IMR-90 (cell line): ENCODE results near the gene GAL3ST3. TPM values are rescaled to one million over a fixed set of nuclear protein-coding genes. Genes with fewer than 3 reads are reported as not detected.

Experiments
- ATAC-seq: fragments of 200-7000 bp; cut with Tn5 transposase; 2 replicates; pipeline ENCODE4 v1.9.1; 2020; ENCODE audit warnings: low read depth, mild to moderate bottlenecking, moderate library complexity
- BruUV-seq: library from RNA; stranded (reverse); fragments of 400-500 nt; replicated peaks from 2 replicates; lab custom pipeline; 2021; lab: Mats Ljungman, UMichigan
- CTCF ChIA-PET: fragments of 300-600 bp; formaldehyde crosslinking; extraction: SDS; loops from one replicate; lab custom pipeline; 2021; ENCODE audit warnings: antibody characterized with exemption; lab: Yijun Ruan, JAX
- POLR2A ChIA-PET: fragments of 300-600 bp; sonication (Branson Sonifier 250); formaldehyde crosslinking; loops from one replicate; lab custom pipeline; 2022; ENCODE audit warnings: antibody characterized with exemption; ENCODE audit not compliant: unreplicated experiment; lab: Charles Lee
- DNase-seq: peaks from one replicate; pipeline ENCODE4 v3.0.0; 2013
- H2AFZ ChIP-seq: replicated peaks from 2 replicates; pipeline ENCODE3; 2013; ENCODE audit warnings: low read length, mild to moderate bottlenecking; ENCODE audit not compliant: poor library complexity
- H2AK5ac ChIP-seq: 2 replicates; pipeline ENCODE4 v1.6.1; 2013; ENCODE audit warnings: low read depth, low read length, inconsistent platforms
- H2AK9ac ChIP-seq: replicated peaks from 2 replicates; pipeline ENCODE3; 2013; ENCODE audit warnings: mild to moderate bottlenecking, low read depth, low read length, moderate library complexity; ENCODE audit not compliant: poor library complexity
- H2BK120ac ChIP-seq: 2 replicates; pipeline ENCODE4 v1.6.1; 2013; ENCODE audit warnings: low read depth, low read length, inconsistent platforms
- H2BK15ac ChIP-seq: 3 replicates; pipeline ENCODE4 v1.6.1; 2013; ENCODE audit warnings: low read depth, low read length, inconsistent platforms
- H2BK20ac ChIP-seq: 2 replicates; pipeline ENCODE4 v1.6.1; 2013; ENCODE audit warnings: low read depth, mild to moderate bottlenecking, inconsistent platforms, low read length, moderate library complexity
- H2BK5ac ChIP-seq: 2 replicates; pipeline ENCODE4 v1.6.1; 2013; ENCODE audit warnings: mild to moderate bottlenecking, low read depth, low read length, inconsistent platforms; ENCODE audit not compliant: poor library complexity, severe bottlenecking
- H3K14ac ChIP-seq: replicated peaks from 2 replicates; pipeline ENCODE4 v1.6.1; 2013; ENCODE audit warnings: low read depth, low read length, inconsistent platforms
- H3K18ac ChIP-seq: 2 replicates; pipeline ENCODE4 v1.6.1; 2013; ENCODE audit warnings: low read depth, low read length, control low read depth
- H3K23ac ChIP-seq: 2 replicates; pipeline ENCODE4 v1.6.1; 2013; ENCODE audit warnings: low read depth, low read length, inconsistent platforms
- H3K27ac ChIP-seq: 2 replicates; pipeline ENCODE4 v1.5.1; 2013; ENCODE audit warnings: mild to moderate bottlenecking, control low read depth, low read length; ENCODE audit not compliant: insufficient read depth
- H3K27me3 ChIP-seq: 2 replicates; pipeline ENCODE4 v1.6.1; 2013; ENCODE audit warnings: low read length; ENCODE audit not compliant: control insufficient read depth, insufficient read depth
- H3K36me3 ChIP-seq: 2 replicates; pipeline ENCODE4 v1.6.1; 2013; ENCODE audit warnings: low read length, mixed read lengths; ENCODE audit not compliant: control insufficient read depth, insufficient read depth
- H3K4ac ChIP-seq: 2 replicates; pipeline ENCODE4 v1.6.1; 2013; ENCODE audit warnings: low read depth, low read length, inconsistent platforms
- H3K4me1 ChIP-seq: 2 replicates; pipeline ENCODE4 v1.6.1; 2013; ENCODE audit warnings: low read length, mixed read lengths; ENCODE audit not compliant: control insufficient read depth, insufficient read depth
- H3K4me2 ChIP-seq: 2 replicates; pipeline ENCODE4 v1.6.1; 2013; ENCODE audit warnings: low read depth, mild to moderate bottlenecking, control low read depth, low read length, moderate library complexity
- H3K4me3 ChIP-seq: 2 replicates; pipeline ENCODE4 v1.5.1; 2013; ENCODE audit warnings: low read depth, mild to moderate bottlenecking, control low read depth, low read length, moderate library complexity; ENCODE audit not compliant: insufficient read depth
- H3K56ac ChIP-seq: 2 replicates; pipeline ENCODE4 v1.6.1; 2013; ENCODE audit warnings: low read length, inconsistent platforms; ENCODE audit not compliant: insufficient read depth; ENCODE audit errors: extremely low read depth
- H3K79me1 ChIP-seq, 2 experiments: 2 replicates each; pipeline ENCODE4 v1.6.1; 2013; ENCODE audit warnings: low read length in 2 of 2, inconsistent platforms in 1 of 2, low read depth in 1 of 2
- H3K9ac ChIP-seq: 2 replicates; pipeline ENCODE4 v1.6.1; 2013; ENCODE audit warnings: low read depth, low read length, control low read depth
- H3K9me1 ChIP-seq: 2 replicates; pipeline ENCODE4 v1.6.1; 2013; ENCODE audit warnings: low read length, inconsistent platforms; ENCODE audit not compliant: insufficient read depth
- H3K9me3 ChIP-seq: 2 replicates; pipeline ENCODE4 v1.6.1; 2013; ENCODE audit warnings: low read length; ENCODE audit not compliant: control insufficient read depth, insufficient read depth
- H4K20me1 ChIP-seq: 2 replicates; pipeline ENCODE4 v1.6.1; 2013; ENCODE audit warnings: low read length, inconsistent platforms; ENCODE audit not compliant: insufficient read depth
- H4K5ac ChIP-seq: 2 replicates; pipeline ENCODE4 v1.6.1; 2013; ENCODE audit warnings: mild to moderate bottlenecking, low read depth, low read length, control low read depth
- H4K8ac ChIP-seq, 2 experiments: 2 replicates each; pipeline ENCODE4 v1.6.1; 2013; ENCODE audit warnings: low read depth in 2 of 2, low read length in 2 of 2, control low read depth in 1 of 2, inconsistent platforms in 1 of 2
- H4K91ac ChIP-seq: 2 replicates; pipeline ENCODE4 v1.6.1; 2013; ENCODE audit warnings: low read depth, low read length, inconsistent platforms; ENCODE audit not compliant: insufficient read depth
- BHLHE40 ChIP-seq: fragments of 150-350 bp; IDR thresholded peaks from 2 replicates; pipeline ENCODE4 v1.6.1; 2016; ENCODE audit warnings: mild to moderate bottlenecking, low read depth, low read length
- CEBPB ChIP-seq: IDR thresholded peaks from 2 replicates; pipeline ENCODE4 v1.6.1; 2012; ENCODE audit warnings: low read depth, low read length, improper control_type of control experiment
- CHD1 ChIP-seq: IDR thresholded peaks from 2 replicates; pipeline ENCODE4 v1.6.1; 2012; ENCODE audit warnings: low read depth, low read length, improper control_type of control experiment
- CTCF ChIP-seq: conservative IDR thresholded peaks from 2 replicates; pipeline ENCODE4 v1.5.1; 2012; ENCODE audit warnings: mild to moderate bottlenecking, low read depth, low read length, improper control_type of control experiment
- ELK1 ChIP-seq: fragments of 150-350 bp; IDR thresholded peaks from 2 replicates; pipeline ENCODE4 v1.6.1; 2016; ENCODE audit warnings: low read depth, mild to moderate bottlenecking, low read length, moderate library complexity, borderline replicate concordance
- FOS ChIP-seq: fragments of 150-350 bp; IDR thresholded peaks from 2 replicates; pipeline ENCODE4 v1.6.1; 2016; ENCODE audit warnings: low read depth, low read length
- MAFK ChIP-seq: IDR thresholded peaks from 2 replicates; pipeline ENCODE4 v1.6.1; 2012; ENCODE audit warnings: low read depth, low read length, improper control_type of control experiment
- MAZ ChIP-seq: IDR thresholded peaks from 2 replicates; pipeline ENCODE4 v1.6.1; 2012; ENCODE audit warnings: low read depth, mild to moderate bottlenecking, low read length, improper control_type of control experiment, moderate library complexity, borderline replicate concordance
- NFE2L2 ChIP-seq: fragments of 150-350 bp; IDR thresholded peaks from 2 replicates; pipeline ENCODE4 v1.6.1; 2016; ENCODE audit warnings: low read depth, mild to moderate bottlenecking, low read length
- POLR2A ChIP-seq: IDR thresholded peaks from 2 replicates; pipeline ENCODE4 v1.6.1; 2012; ENCODE audit warnings: mild to moderate bottlenecking, low read depth, low read length
- RAD21 ChIP-seq: IDR thresholded peaks from 2 replicates; pipeline ENCODE4 v1.6.1; 2012; ENCODE audit warnings: low read length, improper control_type of control experiment
- RCOR1 ChIP-seq: IDR thresholded peaks from 2 replicates; pipeline ENCODE4 v1.6.1; 2012; ENCODE audit warnings: mild to moderate bottlenecking, low read length, improper control_type of control experiment; ENCODE audit not compliant: insufficient replicate concordance
- RFX5 ChIP-seq: IDR thresholded peaks from 2 replicates; pipeline ENCODE4 v1.8.0; 2012; ENCODE audit warnings: low read depth, mild to moderate bottlenecking, low read length, moderate library complexity
- SMC3 ChIP-seq: fragments of 150-350 bp; IDR thresholded peaks from 2 replicates; pipeline ENCODE4 v1.6.1; 2016; ENCODE audit warnings: low read depth, mild to moderate bottlenecking, antibody characterized with exemption, low read length, moderate library complexity
- USF2 ChIP-seq: fragments of 150-350 bp; IDR thresholded peaks from 2 replicates; pipeline ENCODE4 v1.6.1; 2017; ENCODE audit warnings: mild to moderate bottlenecking, antibody characterized with exemption, low read length, low read depth
- WGBS, 2 experiments: methylation state at CpG; one replicate each; pipeline versions ENCODE4 v1.1.5 to v1.1.7; 2013; ENCODE audit warnings: missing lambda C conversion rate in 2 of 2; ENCODE audit not compliant: insufficient read length in 1 of 2; ENCODE audit errors: extremely low coverage in 2 of 2; 5-methylcytosine and 5-hydroxymethylcytosine counted together
- dilution Hi-C: fragments of 300-500 bp; cut with HindIII; formaldehyde crosslinking; loops from one replicate; pipeline ENCODE4 v1.14.3; 2018; ENCODE audit warnings: low sequenced_read_pairs; ENCODE audit not compliant: unreplicated experiment
- in situ Hi-C: fragments of 300-500 bp; cut with MboI; formaldehyde crosslinking; loops from 3 replicates; pipeline ENCODE4 v1.14.3; 2019; ENCODE audit warnings: low sequenced_read_pairs, inconsistent platforms, mixed read lengths
- intact Hi-C: fragments of 100-400 bp; cut with micrococcal nuclease; formaldehyde crosslinking; loops from 2 replicates; pipeline ENCODE4 v1.10.0; 2022
- polyA plus RNA-seq, 3 experiments: library from polyadenylated mRNA; depleted of rRNA; stranded (reverse); fragments of >200 nt; gene quantifications; 2 replicates each; pipeline ENCODE4 v1.2.3, GENCODE V29; 2012; ENCODE audit warnings: low replicate concordance in 1 of 3
- total RNA-seq: library from RNA; depleted of rRNA; stranded (reverse); fragments of >200 nt; gene quantifications from 2 replicates; pipeline ENCODE4 v1.2.3, GENCODE V29; 2012

The GAL3ST3 gene
- total and polyA plus RNA-seq, 2 of the 4 experiments (the other 2 are of a cell fraction): 0.19 TPM; not detected in 1

- 86% methylated on average over 2 of the region's 8 CpGs; no CpG with 5 or more reads in 1 of the 2 experiments for WGBS, 2 experiments
- Histone ChIP-seq H2AK9ac (no peak overlapping the region), H3K14ac (no peak overlapping the region), H3K56ac (no peak overlapping the region), H3K9me3 (peaks cover 7% of the 10 kb centered on the region; the same call in 1 of the 2 replicates), H3K9ac (no peak overlapping the region), H3K27me3 (peaks cover 7% of the 10 kb centered on the region), H2BK15ac (no peak overlapping the region), H2BK5ac (no peak overlapping the region), H4K5ac (no peak overlapping the region), H2AFZ (no peak overlapping the region), H3K27ac (no peak overlapping the region), H4K91ac (no peak overlapping the region), H3K4me2 (no peak overlapping the region), H2BK20ac (no peak overlapping the region), H4K20me1 (no peaks in the 10 kb centered on the region), H3K36me3 (no peaks in the 10 kb centered on the region), H4K8ac (no peak overlapping the region), H3K23ac (no peak overlapping the region), H3K4me3 (no peak overlapping the region), H3K9me1 (no peaks in the 10 kb centered on the region), H3K4ac (no peak overlapping the region), H3K79me1 (no peaks in the 10 kb centered on the region), H3K18ac (no peak overlapping the region), H2AK5ac (no peak overlapping the region), H2BK120ac (no peak overlapping the region), H3K4me1 (no peaks in the 10 kb centered on the region)
- dilution Hi-C loops (no loop called here), in situ Hi-C loops (no loop called here), intact Hi-C loops (no loop called here)
- no TSS peak for BruUV-seq
- ChIA-PET CTCF (no interaction called here), POLR2A (interaction anchor here (0.7 kb wide), 1 partner anchor 22 kb away, joined by 3 read pairs; no protein-coding TSS in a partner anchor)
- DNase-seq (no peak), ATAC-seq (no peak)
- no peak for TF ChIP-seq MAFK
- no peak for TF ChIP-seq FOS
- no peak for TF ChIP-seq CHD1
- TF ChIP-seq ELK1: no peak
- no peak for TF ChIP-seq MAZ
- TF ChIP-seq SMC3: no peak
- no peak for TF ChIP-seq RCOR1
- no peak for TF ChIP-seq RFX5
- no peak for TF ChIP-seq CTCF
- no peak for TF ChIP-seq CEBPB
- TF ChIP-seq NFE2L2: no peak
- no peak for TF ChIP-seq USF2
- TF ChIP-seq BHLHE40: no peak
- TF ChIP-seq RAD21: no peak
- no peak for TF ChIP-seq POLR2A
Measured at GRCh38 chr11:66032957-66033735, 15.8 kb downstream of the GAL3ST3 start.
